GM21825 (cell line): ENCODE results near the gene ECHDC1.

Experiments
- ATAC-seq: cut with Tn5 transposase; IDR thresholded peaks from one replicate; pipeline ENCODE4 v1.9.1; 2021; ENCODE audit warnings: mild to moderate bottlenecking, moderate library complexity; ENCODE audit not compliant: unreplicated experiment

The ECHDC1 gene

DNA sequence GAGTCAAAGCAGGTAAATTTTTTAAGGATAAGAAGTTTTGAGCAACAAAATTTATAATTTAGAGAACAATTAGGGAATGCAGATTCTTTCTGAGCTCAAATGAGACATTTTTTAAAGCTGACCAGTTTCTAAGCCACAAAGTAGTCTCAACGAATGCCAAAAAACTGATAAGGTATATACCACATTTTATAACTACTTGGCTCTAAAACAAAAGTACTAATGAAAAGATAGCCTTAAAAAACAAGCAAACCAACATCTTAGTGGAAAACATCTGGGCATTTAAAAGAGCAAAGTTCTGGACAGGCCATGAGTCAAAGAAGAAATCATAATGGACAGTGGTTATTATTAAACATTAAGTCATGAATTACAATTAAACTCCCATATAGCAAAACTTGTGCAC, 99.9 kb downstream of the ECHDC1 start:
- no peak for ATAC-seq
